NCI-H1092 treated with DMSO at 0.1 percent for 48 hours (cell line): ENCODE measurements around the gene ARMH4.

Source experiments
- DNase-seq: peaks from one replicate; lab custom pipeline; 2025; lab: John Stamatoyannopoulos, UW

The ARMH4 gene, protein sequence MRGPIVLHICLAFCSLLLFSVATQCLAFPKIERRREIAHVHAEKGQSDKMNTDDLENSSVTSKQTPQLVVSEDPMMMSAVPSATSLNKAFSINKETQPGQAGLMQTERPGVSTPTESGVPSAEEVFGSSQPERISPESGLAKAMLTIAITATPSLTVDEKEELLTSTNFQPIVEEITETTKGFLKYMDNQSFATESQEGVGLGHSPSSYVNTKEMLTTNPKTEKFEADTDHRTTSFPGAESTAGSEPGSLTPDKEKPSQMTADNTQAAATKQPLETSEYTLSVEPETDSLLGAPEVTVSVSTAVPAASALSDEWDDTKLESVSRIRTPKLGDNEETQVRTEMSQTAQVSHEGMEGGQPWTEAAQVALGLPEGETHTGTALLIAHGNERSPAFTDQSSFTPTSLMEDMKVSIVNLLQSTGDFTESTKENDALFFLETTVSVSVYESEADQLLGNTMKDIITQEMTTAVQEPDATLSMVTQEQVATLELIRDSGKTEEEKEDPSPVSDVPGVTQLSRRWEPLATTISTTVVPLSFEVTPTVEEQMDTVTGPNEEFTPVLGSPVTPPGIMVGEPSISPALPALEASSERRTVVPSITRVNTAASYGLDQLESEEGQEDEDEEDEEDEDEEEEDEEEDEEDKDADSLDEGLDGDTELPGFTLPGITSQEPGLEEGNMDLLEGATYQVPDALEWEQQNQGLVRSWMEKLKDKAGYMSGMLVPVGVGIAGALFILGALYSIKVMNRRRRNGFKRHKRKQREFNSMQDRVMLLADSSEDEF

DNA sequence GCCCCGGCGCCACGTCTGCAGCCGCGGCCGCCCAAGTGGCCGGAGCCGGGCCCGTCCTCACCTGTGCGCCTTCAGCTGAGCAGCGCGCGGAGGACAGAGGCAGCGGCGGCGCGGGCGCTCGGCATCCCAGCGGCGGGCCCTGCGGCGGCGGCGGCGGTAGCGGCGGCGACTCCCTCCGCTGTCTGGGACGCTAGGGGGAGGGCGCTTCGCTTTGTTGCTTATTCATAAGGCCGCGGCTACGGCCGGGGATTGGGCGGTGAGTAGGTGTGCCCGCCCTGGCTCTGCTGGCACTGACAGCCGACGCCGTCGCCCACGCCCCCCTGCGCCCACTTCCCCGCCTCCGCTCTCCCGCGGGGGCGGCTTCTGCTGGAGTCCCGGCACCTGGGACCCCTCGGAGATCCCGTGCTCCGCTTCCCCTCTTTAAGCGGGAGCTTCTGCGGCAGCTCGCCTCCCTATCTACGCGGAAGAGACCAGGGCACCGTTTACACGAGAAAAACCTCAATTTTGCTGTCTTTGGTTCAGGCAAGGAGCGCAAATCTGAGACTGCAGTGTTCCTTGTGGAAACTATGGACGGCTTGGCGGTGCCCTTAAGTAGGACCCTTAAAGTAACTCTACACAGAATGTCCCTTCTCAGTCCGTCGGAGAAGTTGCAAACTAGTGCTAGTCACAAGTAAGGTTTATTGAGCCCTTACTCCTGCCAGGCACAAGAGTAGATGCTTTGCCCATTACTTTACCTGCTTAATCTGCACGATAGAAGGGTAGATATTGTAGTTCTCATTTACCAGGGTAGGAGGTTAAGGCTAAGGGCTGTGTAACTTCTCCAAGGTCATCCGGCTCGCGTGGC is at the start of gene ARMH4:
Gene ARMH4, minus strand, starts transcription at position 200 of the 844 bp plus-strand sequence. CDS start 12,855 bp downstream, outside the sequence.
- DNase-seq = peak; percentile 87

DNA sequence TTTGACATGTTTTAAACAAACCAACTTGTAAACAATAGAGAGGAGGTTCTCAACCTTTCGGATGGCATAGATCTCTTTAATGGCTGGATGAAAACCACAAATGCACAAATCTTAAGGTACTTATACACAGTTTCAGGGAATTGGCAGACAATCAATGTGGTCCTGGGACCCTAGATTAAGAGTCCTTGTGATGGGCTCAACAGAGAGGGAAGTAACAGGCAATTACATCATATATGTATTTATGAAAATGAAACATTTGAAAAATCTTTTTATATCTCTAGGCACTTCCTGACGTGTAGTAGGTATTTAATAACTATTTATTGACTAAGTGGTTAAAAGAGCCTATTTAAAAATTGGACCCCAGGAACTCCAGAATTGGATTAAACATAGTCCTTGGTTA is 48.8 kb upstream of the ARMH4 start:
- no peak for DNase-seq

DNA sequence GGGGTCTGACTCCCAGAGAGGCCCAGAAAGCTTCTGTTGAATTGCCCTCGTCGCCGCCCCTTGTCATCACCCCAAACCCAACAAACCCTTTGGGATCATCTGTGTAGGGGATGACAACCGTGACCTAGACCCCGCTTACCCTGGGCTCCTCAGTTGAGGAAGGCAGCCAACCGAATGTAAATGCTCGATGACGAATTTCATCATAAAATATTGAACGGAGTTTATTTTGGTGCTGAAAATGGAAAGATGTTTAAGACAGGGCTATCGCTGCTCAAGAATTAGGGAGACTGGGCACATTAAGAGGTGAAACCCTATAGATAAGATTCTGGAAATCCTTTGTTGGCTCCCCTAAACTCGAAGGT is 48.4 kb upstream of the ARMH4 start:
- DNase-seq = no peak

DNA sequence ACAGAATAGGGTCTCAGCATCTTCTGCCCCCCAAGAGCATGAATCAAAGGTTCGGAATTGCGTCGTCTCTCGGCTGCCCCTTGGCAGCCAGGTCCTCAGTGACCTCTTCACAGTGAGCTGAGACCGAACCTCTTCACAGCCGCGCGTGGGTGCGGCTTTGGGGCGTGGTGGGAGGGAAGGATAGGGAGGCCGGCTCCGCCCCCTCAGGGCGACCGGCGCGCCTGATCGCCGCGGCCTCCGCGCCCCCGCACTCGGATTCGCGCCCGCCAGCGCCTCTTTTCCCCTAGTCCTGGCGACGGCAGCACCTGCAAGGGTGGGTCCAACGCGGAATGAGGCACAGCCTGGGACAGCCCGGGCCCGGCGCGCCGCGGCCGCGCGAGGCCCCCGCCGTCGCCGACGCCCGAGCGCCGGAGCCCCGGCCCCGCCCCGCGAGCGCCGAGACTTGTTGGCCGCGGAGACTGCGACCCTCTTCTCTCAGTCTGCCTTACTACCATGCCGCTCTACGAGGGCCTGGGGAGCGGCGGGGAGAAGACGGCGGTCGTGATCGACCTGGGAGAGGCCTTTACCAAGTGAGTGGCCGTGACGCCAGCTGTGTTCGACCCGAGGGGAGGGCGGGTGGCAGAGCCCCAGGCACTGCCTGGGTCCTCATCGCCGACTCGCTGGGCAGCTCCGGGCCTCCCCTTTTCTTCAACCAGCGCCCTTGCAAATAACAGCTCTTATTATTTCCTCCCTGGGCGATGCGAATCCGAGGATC is 47.9 kb upstream of the ARMH4 start, which contains the start of gene ACTR10:
Gene ACTR10, plus strand, starts transcription at position 424 of the 754 bp plus-strand sequence. Its CDS starts 69 bp downstream, at position 493.
- peak; percentile 92 for DNase-seq

DNA sequence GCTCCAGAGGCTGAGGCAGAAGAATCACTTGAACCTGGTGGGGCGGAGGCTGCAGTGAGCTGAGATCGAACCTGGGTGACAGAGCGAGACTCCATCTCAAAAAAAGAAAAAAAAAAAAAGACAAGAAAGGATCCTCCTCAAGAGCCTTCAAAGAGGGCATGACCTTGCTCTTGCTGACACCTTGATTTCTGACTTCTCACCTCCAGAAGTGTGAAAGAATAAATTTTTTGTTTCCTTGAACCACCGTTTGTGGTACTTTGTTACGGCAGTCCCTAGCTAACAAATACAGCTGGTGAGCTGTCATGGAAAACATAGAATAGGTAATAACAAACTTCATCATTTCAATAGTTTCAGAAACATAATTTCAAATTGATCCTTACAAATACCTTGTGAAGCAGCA is 46.1 kb upstream of the ARMH4 start:
- DNase-seq = no peak

DNA sequence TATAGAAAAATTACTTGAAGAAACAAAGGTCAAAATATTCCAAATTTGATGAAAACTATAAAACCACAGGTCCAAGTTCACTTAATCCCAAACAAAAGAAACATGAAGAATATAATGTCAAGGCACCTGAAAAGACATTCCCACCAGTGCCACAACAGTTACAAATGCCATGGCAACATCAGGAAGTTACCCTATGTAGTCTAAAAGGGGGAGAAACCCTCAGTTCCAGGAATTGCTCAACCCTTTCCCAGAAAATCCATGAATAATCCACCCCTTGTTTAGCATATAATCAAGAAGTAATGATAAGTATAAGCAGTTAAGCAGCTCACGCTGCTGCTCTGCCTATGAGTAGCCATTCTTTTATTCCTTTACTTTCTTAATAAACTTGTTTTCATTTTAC is 44.2 kb upstream of the ARMH4 start:
- no peak for DNase-seq

DNA sequence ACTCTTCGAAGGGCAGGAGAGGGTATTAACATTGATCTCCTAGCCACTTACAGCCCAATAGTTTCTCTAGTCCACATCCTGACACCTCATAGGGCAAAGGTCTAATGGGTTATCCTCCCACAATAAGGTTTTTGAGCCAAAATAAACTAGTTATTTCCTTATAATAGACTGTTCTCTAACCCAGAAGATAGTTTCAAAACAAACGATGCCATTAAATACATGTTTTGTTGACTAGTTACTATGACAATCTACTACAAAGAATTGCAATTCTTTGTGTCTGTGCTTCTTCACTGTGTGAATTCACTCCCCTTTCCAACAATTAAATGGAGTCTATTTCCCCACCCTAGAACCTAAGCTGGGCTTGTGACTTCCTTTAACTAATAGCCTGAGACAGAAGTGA is 41.5 kb upstream of the ARMH4 start:
- DNase-seq = no peak

DNA sequence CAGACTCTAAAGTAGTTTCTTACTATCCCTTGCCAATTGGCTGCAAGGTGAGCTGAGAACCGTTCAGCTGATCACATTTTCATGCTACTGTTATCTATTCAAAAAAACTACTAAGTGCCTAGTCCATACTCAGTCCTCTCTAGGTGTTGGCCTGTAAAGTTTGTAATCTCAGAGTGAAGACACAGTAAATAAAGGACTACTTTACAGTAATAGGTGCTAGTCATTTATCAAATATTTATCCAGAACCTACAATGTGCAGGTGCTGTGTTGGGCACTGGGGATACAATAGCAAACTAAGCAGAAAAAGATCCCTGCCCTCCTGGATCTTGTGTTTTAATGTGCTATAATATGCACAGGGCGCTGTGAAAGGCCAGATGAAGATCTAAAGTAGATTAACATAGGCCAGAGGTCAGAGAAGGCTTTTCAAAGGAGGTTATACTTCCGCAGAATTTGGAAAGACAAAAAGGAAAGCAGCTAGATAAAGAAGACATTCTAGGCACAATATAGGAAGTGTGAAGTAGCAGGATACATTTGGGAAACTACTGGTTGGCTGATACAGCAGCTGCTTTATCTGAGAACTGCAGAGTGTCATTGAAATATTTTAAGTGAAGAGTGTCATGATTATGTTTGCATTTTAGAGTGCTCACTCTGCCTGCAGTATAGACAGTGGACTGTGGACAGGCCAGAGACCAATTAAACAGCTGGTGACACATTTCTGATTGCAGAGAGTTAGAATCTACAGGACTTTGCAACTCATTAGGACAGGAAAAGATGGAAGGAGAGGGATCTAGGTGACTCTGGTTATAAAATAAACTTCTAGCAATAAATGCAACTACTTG is 40.0 kb upstream of the ARMH4 start:
- DNase-seq = no peak

DNA sequence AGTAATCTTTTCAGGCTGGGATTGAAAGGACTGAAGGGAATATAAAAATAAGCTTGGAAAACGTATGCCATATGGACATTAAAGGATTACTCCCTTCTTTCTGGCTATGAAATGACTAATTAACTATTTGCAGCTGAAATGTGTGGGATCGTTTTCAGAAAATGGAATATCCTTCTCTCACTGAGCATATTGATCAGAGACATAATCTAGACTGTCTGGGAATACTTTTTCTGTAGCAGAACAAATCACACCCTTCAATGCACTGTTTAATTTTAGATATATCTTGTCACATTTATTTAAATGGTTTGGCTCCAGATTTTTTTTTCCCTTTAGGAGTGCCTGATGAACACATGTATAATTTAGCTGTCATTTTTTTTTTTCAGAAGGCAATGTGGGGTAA is 37.2 kb upstream of the ARMH4 start:
- DNase-seq = no peak

DNA sequence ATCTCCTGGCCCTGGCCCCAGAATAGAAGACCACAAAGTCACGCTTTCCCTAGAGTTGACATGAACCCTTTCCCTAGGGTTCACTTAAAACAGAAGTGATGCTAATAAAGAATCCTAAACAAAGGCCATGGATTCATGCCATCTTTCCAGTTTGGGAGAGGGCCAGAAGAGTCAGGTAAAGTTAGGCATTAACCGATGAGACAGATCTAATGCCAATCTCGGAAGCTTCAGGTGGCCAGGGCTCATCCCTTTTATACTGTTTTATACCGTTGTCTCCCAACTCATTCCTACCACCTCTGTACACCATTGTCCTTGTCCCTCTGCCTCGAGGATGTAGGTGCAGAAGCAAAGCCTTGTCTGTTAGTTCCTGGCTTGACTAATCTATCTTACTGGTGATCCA is 25.1 kb upstream of the ARMH4 start:
- peak; percentile 12 for DNase-seq

DNA sequence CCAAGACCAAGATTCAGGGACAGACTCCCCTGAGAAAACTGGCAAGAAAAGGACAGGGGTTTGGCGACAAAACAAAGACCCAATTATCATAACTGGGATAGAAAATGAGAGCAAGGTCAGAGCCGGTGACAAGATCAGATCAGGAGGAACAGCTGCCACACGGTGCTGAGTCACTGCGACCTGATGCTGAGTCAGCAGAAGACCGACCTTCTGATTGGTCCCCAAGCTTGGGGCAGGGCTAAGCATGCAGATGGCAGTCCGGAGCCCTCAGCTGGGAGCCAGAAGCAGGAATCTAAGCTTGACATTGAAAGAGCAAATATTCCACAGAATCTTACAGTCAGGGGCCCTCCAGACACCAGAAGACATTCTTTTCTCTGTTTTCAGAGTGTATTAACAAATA is 19.1 kb upstream of the ARMH4 start:
- peak; percentile 67 for DNase-seq

DNA sequence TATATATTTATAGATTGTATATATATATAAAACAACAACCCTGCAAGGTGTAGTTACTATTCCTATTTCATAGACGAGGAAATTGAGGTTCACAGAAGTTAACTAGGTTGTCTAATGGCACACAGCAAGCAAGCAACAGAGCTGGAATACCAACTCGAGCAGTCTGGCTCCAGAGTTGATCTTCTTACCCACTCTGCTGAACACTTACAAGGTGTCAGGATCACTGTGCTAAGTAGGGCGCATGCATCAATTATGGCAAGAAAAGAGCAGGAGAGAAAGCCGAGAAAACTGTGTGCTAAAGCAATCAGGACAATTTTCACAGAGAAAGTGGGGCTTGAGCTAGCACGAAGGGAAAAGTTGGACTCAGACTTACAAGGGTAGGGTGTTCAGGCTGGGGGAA is 15.9 kb upstream of the ARMH4 start:
- DNase-seq = no peak

DNA sequence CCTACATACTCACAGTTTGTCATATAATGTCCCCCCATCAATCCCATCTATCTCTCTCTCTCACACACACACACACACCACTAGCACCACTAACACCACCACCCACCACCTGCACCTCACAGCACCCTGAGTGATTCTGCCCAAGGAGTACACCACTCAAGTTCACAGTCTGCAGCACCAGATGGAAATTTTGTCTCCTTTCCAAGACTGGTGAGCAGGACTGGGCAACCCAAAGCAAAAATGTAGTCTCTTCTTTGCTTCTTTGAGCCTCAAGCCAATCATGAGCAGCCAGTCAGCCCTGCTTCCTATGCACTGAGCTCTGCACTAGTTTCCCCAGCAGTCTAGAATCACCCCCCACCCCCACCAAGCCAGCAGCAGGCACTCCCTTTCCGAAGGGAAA is 15.0 kb upstream of the ARMH4 start:
- no peak for DNase-seq

DNA sequence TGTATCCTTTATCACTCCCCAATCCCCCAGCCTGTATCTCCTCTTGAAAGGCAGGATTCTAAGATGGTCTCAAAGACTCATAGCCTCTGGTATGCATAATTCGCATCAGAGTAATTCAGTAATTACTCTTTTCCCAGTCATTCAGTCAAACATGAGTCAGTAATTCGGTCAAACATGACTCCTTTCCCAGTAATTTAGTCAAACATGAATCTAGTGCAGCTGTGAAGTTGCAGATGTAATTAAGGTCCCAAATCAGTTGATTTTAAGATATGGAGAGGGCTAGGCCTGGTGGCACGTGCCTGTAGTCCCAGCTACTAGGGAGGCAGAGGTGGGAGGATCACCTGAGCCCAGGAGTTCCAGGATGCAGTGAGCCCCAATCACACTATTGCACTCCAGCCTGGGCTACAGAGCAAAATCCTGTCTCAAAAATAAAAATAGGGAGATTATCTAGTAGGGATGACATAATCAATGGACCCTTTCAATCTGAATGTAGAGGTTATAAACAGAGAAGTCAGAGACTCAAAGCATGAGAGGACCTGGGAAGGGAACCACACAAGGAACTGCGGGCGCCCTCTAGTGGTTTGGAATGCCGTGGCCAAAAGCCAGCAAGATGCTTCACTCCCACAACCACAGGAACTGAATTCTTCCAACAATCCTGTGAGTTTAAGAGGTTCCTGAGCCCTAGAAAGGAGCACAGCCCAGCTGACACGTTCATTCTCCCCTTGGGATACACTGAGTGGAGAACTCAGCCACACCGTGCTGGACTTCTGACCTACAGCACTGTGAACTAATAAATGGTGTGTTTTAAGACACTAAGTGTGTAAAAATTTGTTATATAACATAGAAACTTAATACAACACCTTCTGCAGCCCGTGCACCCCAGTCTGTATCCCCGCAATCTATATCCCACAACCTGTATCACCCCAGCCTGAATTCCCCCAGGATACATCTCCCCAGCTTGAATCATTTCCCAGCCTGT is 14.3 kb upstream of the ARMH4 start:
- DNase-seq = peak; percentile 70

DNA sequence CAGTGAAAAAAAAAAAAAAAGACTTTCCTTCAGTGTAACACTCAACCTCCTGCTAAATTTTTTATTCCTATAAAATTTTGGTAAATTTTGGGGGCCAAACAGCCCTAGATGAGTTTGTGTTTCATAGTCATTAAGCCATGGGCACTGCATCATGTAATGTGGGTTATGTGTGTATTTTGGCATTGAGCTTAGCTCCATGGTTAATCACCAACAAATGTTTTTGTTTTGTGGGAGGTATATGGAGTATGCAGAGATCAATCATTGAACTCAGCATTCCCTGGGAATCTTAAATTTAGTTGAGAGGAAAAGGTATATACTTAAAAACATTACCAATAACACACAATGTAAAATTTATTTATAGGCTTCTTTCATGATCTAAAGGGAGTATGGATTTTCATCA is 8.5 kb upstream of the ARMH4 start:
- no peak for DNase-seq

DNA sequence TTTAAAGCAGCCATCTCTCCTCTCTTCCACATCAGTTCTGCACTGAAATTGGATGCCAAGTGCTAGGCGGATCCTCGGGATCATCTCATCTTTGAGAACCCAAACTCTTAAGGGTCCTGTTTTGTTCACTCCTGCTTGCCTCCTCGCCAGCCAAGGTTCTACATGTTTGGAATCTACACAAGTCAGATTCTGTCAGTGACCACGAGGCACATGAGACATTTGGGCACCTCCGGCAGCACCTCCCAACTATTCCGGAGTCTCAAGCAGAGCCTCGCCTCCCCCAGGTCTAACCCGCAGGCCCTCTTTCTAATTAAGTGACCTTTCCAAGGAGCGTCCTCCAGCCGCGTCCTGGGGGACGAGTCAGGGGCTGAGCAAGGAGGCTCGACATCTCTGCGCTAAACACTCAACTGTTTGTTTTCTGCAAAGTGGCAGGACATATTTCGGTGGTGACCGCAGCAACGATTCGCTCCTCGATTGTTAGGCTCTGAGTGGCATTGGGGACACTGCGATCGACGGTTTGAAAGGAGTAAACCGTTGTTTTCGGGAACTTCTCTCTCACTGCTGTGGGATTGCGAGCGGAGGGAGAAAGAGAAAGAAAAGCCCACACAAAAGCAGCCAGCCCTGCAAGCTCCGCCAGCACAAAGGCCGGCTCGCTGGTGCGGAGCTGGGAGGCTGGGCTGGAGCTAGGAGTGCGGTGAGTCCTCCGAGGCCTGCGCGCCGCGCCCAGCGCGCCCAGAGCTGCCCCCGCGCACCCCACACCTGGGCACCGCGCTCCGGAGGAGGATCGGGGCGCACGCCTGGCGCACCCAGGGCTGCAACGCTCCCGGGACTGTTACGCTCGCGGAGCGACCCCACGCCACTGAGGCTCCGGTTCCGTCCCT is 640 bp downstream of the ARMH4 start:
- DNase-seq = peak; percentile 38

DNA sequence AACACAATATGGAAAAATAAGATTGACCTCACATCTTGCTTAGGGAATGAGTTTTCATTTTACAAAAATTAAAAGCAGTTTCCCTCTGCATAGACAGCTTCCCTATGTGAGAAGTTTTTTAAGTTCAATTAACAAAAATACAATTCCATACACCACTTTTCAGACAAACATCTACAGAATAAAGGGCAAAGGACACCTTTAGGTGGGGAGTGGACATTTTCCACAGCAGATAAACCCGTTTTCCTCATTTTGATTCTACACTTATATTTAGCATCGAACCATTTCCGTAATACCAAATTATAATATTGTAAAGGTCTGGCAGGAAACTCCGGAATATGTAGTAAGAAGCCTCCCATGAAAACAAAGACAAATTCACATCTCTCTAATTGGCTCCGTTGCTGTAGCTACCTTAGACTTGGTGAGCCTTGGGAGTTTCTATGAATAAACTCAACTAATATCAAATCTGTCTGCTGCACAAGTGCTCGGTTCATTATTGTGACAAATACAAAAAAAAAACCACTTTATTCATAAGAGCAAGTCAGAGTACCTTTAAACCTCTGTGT is 1.7 kb downstream of the ARMH4 start:
- DNase-seq = no peak

DNA sequence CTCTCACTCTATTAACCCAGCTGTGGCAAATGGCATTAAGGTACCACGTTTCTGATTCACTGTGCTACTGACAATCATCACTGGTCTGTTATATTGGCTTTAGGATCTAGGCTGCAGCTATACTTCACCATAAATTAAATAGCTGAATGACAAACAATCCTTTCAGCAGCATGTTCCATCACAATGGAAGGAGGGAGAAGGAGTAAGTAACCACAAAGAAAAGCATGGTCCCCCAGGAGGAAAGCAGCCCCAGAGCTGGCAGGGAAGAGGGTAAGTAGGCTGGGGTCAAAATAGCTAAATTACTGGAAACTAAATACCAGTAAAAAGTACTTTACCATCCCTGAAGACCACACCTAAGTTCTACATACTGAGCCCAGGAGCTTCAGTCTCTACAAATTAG is 2.8 kb downstream of the ARMH4 start:
- no peak for DNase-seq
